GM12865 (cell line): ENCODE data around the gene TFAP2C.
"Not testable (repeated sequence)": the region's sequence is repeated elsewhere in the genome, so short reads cannot be mapped to it uniquely, and the experiment has no call there.

Experiments used
- DNase-seq: peaks from one replicate; pipeline ENCODE4 v3.0.0; 2010; ENCODE audit warnings: low read depth
- H3K4me3 ChIP-seq: 2 replicates; pipeline ENCODE4 v1.5.1; 2011; ENCODE audit warnings: mild to moderate bottlenecking, low read depth, low read length, control low read depth
- CTCF ChIP-seq: IDR thresholded peaks from 2 replicates; pipeline ENCODE4 v1.5.1; 2011; ENCODE audit warnings: low read length, control low read depth, low read depth, inconsistent platforms; ENCODE audit not compliant: insufficient read depth; ENCODE audit errors: missing control alignments

TFAP2C gene

GRCh38 chr20:56637576-56637975, 8.5 kb downstream of the TFAP2C start:
- no peak for TF ChIP-seq CTCF
- no peak overlapping the region for H3K4me3 ChIP-seq
- DNase-seq, result no peak

- H3K4me3 ChIP-seq, result no peak overlapping the region
- TF ChIP-seq CTCF, result no peak
- no peak for DNase-seq
Measured at GRCh38 chr20:56646599-56646998, 17.5 kb downstream of the TFAP2C start.

- H3K4me3 ChIP-seq, result no peak overlapping the region
- no peak for TF ChIP-seq CTCF
- no peak for DNase-seq
Measured at GRCh38 chr20:56653211-56653610, 24.1 kb downstream of the TFAP2C start.

GRCh38 chr20:56656632-56657031, 27.5 kb downstream of the TFAP2C start:
- no peak for DNase-seq
- TF ChIP-seq CTCF, result no peak
- no peak overlapping the region for H3K4me3 ChIP-seq

GRCh38 chr20:56657879-56658278, 28.8 kb downstream of the TFAP2C start:
- DNase-seq, result no peak
- TF ChIP-seq CTCF, result no peak
- no peak overlapping the region for H3K4me3 ChIP-seq

- DNase-seq, H3K4me3 ChIP-seq: not testable (repeated sequence)
Measured at GRCh38 chr20:56658341-56658947, 29.3 kb downstream of the TFAP2C start.

GRCh38 chr20:56663660-56664059, 34.6 kb downstream of the TFAP2C start:
- TF ChIP-seq CTCF, result no peak
- no peak for DNase-seq
- H3K4me3 ChIP-seq, result no peak overlapping the region
